ENCODE results near the gene WDPCP.
"Not testable (repeated sequence)": the region's sequence is repeated elsewhere in the genome, so short reads cannot be mapped to it uniquely, and the experiment has no call there.

Gene WDPCP

DNA sequence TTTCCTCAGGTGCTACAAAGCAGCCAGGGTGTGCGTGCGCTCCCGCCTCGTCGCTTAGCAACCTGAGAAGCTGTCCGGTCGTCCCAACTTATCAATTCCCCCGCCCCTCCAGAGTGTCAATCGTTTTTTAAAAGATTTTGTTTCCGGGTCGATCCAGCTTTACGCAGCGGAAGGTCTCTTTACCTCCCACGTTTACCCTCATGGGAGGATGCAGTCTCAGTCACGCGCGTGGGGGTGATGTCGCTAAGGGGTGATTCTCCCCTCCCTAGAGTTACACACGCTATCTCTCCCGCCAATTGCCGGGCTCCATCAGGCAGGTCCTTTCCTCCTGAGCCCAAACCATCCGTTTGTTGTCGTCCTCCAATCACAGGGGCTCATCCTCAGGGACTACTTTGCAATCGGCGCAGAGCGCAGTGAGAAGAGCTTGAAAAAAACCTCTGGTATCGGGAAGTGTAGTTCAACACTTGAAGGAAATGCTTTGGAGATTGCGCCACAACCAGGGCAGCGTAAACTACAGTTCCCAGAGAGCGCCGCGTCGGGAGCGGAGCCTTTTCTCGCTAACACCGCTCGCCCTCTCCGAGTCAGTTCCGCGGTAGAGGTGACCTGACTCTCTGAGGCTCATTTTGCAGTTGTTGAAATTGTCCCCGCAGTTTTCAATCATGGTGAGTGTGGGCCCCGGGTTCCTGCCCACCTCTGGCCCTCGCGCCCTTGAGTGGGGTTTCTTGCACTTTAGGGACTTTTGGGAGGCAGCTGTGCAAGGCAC is at the start of gene WDPCP, which contains the start of gene MDH1:
Gene WDPCP, minus strand, starts transcription at position 93 of the 763 bp plus-strand sequence. CDS start 206 bp downstream, outside the sequence.
Gene MDH1, plus strand, starts transcription at position 579 of the 763 bp plus-strand sequence. Its CDS starts 81 bp downstream, at position 660.
- DNase-seq: peak; percentile 93

DNA sequence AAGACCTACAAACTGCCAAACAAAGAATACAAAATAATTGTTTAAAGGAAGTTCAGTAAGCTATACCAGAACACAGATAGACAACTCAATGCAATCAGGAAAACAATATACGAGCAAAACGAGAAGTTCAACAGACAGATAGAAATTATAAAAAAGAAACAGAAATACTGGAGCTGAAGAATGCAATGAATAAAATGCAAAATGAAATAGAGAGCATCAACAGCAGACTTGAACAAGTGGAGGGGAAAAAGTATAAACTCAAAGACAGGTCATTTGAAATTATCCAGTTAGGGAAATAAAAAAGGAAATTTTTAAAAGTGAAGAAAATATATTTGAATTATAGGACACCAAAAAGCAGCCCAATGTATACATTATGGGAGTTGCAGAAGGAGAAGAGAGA is 44.1 kb upstream of the WDPCP start:
- no peak for DNase-seq

- DNase-seq: no peak
Measured at GRCh38 chr2:63631501-63631900, 43.2 kb upstream of the WDPCP start.

DNA sequence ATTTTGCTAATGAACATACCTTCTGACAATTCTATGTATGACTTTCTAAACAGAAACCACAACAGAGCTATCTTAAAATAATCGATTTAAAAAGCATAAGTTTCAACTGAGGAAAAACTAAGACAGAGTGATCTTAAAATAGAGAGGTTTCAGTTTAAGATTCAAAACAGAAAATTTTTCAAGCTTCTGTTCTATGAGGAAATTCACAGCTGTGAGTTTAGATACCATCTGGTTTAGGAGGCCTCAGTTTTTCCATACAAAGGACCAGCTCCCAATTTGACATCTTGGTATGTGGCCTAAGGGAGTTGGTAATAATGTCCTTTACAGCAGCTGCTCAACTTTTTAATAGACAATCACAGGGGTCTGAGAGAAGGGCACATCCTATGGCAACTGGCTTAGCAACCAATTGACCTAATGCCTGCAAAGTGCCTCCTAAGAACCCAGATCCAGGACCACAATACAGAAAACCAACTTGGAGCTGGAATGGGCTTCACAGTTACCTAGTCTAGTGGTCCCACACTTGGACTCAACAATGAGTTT is 40.2 kb upstream of the WDPCP start:
- DNase-seq: no peak

GRCh38 chr2:63627866-63628265 is 39.6 kb upstream of the WDPCP start:
- no peak for DNase-seq

GRCh38 chr2:63623763-63624162 is 35.5 kb upstream of the WDPCP start:
- not testable (repeated sequence) for DNase-seq

GRCh38 chr2:63622751-63623150 is 34.5 kb upstream of the WDPCP start:
- no peak for DNase-seq

DNA sequence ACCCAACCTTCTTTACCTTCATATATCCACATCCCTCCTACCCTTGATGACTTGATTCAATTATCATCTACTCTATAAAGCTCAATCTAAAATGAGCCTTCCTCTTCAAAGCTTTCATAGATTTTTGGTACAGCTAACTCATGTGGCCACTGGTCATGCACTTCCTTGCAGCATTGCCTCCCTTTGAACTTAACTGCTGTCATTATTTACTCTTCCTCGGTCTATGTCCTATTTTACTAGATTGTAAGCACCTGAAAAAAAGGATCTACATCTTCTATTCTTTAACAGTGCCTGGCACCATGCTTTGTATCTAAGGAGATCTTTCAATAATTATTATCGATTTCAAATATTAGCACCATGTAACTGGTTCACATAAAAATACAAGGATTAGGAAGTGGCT is 31.1 kb upstream of the WDPCP start:
- DNase-seq: no peak

- no peak for DNase-seq
Measured at GRCh38 chr2:63617366-63617765, 29.1 kb upstream of the WDPCP start.

GRCh38 chr2:63614983-63615945 is 27.0 kb upstream of the WDPCP start:
- DNase-seq: no peak

DNA sequence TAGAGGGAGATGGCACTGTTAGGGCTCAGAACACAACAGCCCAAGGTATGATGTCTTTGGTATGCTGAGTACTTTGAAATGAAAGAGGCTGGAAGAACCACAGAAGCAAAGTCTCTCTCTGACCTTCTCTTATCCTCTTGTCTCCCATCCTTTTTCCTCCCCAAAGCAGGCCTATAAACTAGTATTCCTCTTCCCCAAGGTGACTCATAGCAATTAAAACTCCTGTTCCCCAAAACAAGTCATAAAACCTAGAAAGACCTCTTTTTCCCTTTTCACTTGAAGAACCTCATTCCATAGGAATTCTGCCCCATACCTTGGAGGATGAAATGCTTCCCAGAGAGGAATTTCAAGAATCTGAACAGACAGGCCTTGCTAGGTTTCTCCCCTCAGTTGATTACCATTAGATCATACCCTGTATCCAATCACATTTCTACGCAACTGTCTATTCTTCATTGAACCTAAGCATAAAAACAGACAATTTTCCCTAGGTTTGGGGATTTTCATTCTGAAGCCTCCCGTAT is 26.2 kb upstream of the WDPCP start:
- no peak for DNase-seq

- DNase-seq: no peak
Measured at GRCh38 chr2:63613391-63613901, 25.2 kb upstream of the WDPCP start.

- no peak for DNase-seq
Measured at GRCh38 chr2:63610525-63610924, 22.2 kb upstream of the WDPCP start.

DNA sequence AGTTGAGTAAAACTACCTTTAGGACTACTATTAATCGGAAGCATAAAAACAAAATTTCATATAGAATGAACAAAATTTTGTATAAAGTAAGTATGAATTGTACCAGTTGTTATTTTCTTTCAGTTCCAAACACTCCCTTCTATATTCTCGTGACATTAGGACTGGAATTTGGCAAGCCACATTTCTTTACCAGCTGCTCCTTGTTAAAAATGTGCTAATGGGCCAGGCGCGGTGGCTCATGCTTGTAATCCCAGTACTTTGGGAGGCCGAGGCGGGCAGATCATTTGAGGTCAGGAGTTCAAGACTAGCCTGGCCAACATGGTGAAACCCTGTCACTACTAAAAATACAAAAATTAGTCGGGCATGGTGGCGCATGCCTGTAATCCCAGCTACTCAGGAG is 20.6 kb upstream of the WDPCP start:
- DNase-seq: not testable (repeated sequence)

GRCh38 chr2:63604666-63605065 is 16.4 kb upstream of the WDPCP start:
- no peak for DNase-seq

DNA sequence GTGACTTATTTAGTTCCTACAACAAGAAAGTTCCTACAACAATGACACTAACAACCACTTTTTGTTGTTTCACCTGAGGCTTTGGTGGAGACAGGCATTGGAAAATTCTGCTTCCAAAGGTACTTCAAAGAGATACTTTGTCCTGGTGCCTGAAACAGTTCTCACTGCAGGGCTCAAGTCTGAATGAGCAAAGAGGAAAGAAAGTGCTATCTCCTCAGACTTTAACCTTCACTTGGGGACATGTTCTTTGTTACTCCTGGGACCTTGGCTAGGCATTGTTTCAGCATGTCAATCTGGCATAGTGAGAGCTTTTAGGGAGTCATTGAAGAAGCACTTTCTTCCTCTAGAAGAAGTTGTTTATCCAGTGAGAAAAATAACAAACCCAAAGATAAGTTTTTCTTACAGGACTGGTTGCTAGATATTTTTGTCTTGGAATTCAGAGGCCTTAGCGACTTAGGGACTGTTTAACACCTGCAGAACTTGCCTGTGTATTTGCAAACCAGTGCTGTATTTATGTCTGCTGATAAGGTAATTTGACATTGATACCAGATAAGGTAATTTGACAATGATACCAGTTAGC is 12.7 kb upstream of the WDPCP start:
- DNase-seq: no peak

- no peak for DNase-seq
Measured at GRCh38 chr2:63598981-63599380, 10.7 kb upstream of the WDPCP start.

- no peak for DNase-seq
Measured at GRCh38 chr2:63596401-63596883, 8.2 kb upstream of the WDPCP start.

- no peak for DNase-seq
Measured at GRCh38 chr2:63594660-63595059, 6.4 kb upstream of the WDPCP start.

GRCh38 chr2:63591566-63592175 is 3.4 kb upstream of the WDPCP start:
- no peak for DNase-seq

DNA sequence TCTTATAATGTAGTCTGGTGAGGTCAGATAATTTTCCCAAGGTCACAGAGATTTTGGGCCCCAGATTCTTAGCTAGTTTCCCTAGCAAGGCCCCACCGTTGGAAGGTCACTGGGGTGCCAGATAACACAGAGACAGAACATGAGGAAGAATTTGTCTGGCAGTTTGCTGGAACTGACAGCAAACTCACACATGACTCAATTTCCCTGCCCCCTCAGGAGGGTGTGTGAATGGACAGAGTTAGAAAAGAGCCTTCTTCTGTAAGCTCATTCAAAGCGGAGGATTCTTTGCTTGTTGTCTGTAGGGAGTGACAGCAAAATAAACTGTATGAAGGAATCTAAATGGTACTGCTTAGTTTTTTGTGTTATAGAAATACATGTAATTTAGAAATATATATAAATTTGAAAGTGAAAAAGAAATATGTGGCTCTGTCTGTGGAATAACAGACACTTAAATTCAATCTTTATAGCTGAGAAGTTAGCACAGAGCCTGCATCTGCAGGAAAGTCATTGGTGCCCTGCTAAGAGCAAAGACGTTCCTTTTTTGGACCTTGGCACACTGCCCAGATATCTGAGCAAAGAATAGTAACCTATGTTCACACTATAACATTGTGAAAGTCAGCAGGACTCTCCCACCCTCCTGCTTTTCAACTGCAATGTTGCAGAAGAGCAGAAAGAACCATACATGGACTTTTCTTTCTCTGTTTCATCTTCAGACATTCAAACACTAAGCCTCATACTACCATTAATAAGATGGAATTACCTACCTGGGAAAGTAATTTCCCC is 2.5 kb upstream of the WDPCP start:
- no peak for DNase-seq

Data from activated T-cell treated with anti-CD3 and anti-CD28 coated beads, Interleukin-2, amount 50 U/mL, for 48 hours (primary cell).